SKM-1 (cell line): Measurements from ENCODE around the gene TSPYL6.

ENCODE experiments used
- DNase-seq: peaks from one replicate; lab custom pipeline; 2025; ENCODE audit not compliant: unreplicated experiment; lab: John Stamatoyannopoulos, UW

The TSPYL6 gene

DNA sequence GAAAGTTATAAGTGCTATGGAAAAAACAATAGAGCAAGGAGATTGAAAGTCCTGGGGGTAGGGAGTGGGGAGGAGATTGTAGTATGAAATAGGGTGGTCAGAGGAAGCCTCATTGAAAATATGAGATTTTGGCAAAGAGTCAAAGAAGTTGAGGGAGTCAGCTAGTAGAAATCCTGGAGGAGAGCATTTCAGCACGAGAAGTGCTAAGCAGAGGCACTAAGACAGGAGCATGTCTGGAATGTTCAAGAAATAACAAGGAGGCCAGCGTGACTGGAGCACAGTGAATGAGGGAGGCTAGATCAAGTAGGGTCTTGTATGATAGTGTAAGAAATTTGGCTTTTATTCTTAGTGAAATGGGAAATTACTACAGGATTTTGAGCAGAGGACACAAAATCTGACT lies 2.1 kb upstream of the TSPYL6 start:
- no peak for DNase-seq

DNA sequence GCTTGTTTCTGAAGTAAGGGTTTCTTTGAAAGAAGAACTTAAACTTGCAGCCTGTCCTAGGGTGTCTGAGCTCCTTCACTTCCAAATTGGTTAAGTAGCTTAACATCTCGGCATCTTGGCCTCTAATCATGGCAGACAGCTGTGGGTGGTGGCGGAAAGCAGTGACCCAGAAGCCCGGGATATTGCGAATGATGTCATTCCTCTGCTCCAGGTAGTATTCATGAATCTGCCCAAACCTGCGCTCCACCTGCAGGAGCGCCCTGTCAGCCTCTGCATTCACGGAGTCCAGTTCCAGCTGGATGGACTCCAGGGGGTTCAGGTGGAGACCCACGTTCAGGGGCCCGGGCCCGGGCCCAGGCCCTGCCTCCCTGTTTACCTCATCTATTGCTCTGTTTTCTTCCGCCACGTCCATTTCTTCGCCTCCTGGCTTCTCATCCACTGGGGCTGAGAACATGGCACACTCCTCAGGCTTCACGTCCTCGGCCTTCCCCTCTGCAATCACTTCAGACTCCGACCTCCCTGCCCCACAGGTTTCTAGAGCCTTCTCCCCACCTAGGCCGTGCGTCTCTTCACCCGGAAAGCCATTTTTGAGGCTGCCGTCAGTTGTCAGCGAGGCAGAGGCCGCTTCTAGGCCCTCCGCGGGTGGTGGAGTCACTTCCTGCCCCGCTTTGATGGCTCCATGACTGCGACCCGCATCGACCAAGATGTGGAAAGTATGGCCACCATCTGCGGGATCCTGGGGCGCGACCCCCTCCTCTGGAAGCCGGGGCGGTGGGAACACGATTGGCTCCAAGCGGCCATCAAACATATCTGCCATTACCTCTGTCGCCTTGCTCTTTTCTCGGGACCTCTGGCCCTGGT lies 569 bp downstream of the TSPYL6 start:
- no peak for DNase-seq

DNA sequence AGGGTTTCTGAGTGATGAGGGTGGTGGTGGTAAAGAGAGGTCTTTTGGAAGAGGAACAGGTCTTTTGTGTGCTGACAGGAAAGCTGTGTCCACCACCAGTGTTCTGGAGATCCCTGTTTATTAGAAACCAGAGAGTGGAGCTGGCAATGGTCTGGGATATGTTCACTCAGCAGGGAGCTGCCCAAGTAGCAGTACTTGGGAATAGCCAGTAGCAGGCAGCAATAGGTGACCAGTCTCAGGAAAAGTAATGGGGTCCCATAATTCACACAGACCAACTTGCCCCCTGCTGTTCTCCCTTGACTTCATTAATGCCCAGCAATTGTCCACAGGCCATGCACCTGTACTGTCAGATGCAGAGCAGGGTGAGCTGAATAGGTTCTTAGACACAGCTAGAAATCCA lies 1.8 kb downstream of the TSPYL6 start:
- no peak for DNase-seq

DNA sequence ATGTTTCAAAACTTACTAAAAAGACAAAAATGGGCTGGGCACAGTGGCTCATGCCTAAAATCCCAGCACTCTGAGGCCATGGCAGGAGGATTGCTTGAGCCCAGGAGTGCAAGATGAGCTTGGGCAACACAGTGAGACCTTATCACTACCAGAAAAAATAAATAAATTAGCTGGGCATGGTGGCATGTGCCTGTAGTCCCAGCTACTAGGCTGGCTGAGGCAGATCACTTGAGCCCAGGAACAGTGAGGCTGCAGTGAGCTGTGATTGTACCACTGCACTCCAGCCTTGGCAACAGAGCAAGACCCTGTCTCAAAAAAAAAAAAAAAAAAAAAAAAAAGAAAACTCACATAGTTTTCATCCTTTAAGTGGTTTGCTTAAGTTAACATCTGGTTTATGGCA lies 6.4 kb downstream of the TSPYL6 start:
- DNase-seq, result no peak

DNA sequence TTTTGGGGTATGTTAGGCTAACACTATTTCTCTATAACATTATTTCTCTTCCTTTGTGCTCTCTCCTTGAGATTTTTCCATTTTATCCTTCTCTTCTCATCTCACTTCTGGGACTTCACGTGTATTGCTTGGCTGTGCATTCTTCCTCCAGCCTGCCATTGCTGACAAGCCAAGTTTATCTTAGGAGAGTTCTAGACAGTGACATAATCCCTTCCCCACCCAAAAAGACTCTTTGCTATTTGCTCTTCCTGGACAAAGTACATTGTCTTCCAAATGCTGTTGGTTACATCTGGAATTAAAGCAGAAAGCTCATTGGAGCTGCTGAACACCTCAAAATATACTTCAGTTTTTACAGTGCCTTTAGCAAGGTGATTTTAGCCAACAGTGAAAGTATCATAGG lies 8.9 kb downstream of the TSPYL6 start:
- DNase-seq, result no peak

DNA sequence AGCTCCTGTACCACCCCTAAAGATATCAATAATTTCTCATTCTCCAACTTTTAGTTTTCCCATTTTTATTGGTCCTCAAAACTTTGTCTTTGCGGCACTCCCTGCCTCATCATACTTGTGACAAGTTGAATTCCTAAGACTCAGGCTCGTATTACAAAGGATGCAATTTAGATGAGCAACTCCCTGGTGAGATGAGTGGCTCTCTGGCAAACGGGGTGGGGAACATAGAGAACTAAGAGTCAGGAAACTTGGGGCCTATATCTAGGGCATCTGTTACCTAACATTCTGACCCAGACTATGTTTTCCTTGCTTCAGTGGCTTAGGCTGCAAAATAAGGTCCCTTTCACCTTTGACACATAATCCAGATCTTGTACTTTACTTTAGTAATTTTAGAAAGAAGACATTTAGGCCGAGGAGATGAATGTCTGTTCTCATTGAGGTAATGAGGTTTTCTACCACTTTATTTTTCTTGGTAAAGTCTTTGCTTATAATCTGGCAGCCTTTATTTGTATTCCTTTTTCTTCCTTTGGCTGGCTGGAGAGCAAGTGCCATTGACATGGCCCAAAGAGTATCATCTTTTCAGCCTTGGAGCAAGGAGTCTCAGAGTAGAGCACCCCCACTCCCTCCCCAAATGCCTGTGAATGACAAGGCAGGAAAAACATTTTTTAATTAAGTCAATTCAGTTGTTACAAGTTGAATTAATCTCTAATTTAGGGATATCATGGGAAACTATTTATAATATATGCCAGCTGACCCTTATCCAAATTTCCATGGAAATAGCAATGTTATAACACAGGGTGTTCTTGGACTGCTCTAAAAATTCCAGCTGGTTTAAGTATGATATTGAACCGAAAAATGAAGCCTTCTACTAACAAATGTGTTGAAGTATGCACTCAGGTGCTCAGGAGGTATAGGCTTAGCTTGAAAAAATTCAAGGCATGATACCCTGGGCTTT lies 15.2 kb downstream of the TSPYL6 start:
- no peak for DNase-seq

DNA sequence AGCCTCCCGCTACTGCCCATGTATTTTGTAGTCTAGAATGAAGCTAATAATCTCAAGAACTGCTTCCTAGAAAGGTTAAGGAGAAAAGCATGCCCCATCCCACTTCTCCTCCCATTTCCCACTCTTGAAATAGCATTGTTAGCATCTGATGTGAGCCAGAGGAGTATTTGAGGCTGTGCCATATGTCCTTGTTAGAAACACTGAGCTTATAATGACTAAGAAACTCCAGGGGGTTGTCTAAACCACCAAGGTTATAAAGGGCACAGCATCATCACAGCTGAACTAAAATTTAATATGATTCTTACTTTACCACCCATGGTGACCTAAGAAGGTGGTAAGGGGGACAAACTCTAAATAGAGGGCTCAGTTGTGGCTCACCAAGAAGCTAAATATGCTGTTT lies 16.6 kb downstream of the TSPYL6 start:
- DNase-seq, result no peak

DNA sequence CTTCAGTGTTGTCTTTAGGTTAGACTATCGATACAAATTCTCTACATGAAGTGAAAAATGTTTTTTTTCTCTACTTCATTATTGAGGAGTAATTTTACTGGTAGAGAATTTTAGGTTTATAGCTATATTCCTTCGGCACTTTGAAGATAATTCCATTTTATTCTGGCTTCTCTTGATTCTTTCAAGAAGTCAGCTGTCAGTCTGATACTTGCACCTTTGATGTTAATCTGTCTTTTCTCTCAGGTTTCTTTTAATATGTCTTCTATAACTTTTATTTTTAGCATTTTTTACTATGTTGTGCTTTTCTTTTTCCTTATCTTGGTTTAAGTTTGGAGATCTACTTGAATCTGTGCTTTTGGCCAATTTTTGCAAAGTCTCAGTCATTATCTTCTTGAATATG lies 18.6 kb downstream of the TSPYL6 start:
- DNase-seq, result no peak

DNA sequence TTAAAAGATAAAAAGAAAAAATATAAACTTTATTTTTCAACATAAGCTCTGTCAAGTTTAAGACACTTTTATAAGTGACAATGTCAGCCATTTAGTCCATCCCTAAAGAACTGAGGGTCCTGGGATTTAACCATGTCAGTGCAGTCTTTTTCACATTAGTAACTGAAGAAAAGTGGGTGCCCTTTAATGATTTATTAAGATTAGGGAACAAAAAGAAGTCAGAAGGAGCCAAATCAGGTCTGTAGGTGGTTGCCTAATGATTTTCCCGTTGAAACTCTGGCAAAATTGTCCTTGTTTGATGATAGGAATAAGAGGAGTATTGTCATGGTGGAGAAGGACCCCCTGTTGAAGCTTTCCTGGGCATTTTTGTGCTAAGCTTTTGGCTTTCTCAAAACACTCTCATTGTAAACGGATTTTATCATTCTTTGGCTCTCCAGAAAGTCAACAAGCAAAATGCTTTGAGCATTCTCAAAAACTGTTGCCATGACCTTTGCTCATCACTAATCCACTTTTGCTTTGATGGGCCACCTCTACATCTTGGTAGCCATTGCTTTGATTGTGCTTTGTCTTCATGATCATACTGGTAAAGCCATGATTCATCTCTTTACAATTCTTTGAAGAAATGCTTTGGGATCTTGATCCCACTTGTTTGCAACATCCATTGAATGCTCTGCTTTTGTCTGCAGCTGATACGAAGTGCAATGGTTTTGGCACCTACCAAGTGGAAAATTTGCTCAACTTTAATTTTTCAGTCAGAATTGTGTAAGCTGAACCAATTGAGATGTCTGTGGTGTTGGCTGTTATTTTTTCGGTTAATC lies 22.0 kb downstream of the TSPYL6 start:
- no peak for DNase-seq

DNA sequence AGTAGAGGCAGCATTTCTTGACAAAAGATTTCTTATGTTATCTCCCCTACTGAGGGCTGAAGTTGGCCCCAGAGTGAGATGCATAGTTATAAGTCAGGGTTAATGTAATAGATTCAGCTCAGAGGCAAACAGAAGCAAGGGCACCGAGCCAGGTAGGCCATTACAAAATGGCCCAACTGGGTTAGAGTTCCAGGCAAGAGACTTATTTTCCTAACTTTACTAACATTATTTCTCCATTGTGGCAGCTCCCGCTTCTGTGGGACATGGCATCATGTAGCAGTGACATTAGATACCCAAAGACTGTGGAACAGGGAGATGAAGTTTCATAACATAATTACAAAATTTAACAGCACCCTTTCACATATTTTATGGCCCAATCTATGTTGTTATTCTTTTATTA lies 27.1 kb downstream of the TSPYL6 start:
- no peak for DNase-seq

DNA sequence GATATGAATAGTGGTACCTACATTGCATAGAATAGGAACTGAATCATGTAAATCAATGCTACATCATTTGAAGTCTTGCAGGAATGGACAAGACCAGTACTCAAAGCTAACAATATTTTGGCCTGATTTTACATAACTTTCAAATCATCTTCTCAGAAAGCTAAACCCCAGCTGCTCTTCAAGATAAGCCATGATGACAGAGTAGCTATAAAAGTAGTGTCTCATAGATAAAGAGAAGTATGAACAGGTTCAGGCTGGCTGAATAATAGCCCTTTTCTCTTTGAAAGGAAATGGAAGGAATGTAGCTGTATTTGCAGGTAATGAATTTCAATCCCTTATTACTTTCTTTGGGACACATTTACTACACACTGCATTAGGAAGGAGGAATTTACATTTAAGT lies 28.2 kb downstream of the TSPYL6 start:
- no peak for DNase-seq

DNA sequence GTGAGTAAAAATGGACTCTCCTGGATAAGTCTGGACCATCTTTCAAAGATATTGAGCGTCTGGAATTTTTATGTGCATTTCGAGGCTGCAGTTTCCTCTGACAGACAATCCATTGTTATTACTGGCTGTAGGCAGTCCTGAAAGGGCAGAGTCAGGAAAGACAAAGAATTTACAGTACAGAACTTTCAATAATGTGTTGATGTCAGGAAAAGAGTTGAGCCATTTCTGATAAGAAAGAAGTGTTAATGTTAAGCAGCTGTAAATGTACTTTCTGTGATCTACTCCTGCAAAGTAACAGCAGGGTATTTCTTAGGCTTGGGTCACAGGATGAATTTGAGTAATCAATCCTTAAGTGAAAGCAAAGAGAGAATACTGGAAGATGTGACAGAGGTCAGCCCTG lies 29.8 kb downstream of the TSPYL6 start:
- no peak for DNase-seq

DNA sequence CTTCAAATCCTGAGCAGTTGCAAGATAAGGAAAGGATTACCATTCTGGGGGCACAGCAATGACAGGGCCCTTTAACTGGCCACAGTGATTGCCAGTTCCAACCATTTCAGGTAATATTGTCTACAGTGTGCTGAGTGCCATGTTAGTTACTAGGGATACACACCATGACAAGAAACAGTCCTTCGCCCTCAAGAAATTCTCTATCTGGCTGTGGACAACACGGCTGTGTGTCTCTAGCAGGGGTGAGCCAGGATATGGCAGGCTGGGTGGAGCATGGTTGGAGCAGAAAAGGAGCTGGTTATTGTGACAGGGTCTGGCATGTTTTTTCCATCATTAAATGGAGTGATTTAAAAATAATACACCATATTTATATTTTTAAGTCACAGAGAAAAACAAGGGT lies 31.0 kb downstream of the TSPYL6 start:
- no peak for DNase-seq

DNA sequence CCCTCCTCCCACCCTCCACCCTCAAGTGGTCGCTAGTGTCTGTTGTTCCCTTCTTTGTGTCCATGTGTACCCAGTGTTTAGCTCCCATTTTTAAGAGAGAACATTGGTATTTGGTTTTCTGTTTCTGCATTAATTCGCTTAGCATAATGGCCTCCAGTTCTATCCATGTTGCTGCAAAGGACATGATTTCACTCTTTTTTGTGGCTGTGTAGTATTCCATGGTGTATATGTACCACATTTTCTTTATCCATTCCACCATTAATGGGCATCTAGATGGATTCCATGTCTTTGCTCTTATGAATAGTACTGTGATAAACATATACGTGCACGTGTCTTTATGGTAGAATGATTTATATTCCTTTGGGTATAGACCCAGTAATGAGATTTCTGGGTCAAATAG lies 42.9 kb downstream of the TSPYL6 start:
- DNase-seq, result no peak

DNA sequence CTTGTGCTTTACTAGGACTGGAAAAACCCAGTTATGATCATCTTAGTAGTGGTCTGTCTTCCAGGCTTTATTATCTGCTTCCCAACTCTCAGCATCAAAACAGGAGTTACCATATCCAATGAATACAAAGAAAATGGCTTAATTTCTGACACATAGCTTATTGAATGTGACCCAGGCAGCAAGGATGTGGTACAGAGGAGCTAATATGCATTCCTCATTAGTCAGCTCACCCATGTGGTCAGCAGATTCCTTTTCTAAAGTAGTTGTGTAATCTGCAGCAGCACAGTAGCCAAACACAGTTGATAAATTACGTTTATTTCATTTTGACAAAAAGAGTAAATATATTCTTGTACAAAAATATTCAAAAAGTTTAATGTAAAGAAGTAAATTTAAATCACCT lies 43.6 kb downstream of the TSPYL6 start:
- no peak for DNase-seq

DNA sequence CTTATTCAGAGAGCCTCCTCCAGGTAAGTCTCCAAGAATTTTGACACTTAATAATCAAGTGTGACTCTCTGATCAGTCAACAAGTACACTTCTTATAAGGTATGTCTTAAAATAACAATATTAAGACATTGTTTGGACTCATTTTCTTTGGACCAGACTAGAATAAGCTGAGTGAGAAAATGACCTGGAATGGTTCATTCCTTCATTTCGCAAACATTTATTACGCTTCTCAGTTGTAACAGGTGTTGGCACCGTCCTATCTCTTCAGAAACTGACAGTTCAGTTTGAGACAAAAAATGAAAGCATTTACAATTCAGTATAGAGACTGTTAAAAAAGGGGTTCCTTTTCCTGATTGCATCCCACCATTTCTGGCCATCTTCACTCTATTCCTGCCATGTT lies 46.6 kb downstream of the TSPYL6 start:
- no peak for DNase-seq

DNA sequence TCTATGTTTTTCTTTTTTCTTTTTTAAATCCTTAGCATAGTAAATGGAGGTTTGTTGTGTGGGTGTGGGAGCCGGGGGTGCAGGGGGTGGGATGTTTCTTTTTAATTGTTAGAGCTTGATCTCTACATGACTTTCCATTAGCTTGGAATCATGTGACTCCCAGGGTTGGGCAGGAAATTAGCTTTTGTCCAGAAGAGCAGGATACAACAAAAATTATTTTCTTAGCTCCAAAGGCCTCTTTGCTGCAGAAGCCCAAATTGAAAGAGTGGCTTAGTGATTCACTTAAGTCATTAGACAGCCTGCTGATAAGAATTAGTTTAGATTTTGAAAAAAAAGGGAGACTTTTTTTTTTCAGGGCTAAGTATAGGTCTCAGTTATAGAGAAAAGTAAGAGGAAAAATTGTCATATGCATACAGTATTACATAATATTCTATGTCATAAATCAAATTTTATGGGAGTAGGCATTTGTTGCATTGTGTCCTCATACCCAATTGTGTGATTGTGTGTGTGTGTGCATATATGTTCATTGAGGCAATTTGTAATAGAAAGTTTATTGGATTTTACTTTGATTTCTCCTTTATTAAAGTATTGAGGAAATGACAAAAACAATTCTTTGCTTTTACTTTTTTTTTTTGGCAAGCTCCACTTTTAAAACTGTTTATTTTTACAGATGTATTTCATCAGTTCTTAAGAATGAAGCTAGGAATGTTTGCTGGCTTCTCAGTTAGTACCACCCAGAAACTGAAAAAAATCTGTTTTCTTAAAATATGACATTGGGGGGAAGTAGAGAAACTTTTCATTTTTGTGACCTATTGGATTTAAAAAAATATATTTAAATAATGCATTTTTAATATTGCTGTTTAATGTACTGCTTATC lies 47.4 kb downstream of the TSPYL6 start:
- DNase-seq, result no peak

DNA sequence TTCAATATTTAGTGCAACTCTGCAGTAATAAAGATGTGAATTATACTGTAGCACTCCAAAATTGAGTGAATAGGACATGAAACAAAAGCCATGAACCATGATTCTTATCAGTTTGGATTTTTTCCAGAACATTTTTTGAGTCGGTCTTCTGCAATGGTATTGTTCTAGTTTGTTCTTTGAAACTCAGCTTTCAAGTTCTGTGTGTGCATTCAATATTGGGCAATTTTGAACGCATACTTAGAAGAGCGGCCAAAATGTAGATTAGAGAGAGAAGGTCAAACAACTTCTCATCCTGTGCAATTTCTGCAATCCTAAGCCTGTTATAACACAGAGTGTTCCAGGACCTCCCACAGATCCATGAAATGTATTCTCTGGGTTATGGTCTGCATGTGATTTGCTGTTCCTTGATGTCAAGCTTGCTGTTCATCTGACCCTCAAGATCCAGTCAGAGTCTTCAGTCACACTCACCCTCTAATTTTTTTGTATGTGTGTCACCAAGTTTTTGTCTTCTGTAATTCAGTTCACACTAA lies 48.3 kb downstream of the TSPYL6 start:
- no peak for DNase-seq

DNA sequence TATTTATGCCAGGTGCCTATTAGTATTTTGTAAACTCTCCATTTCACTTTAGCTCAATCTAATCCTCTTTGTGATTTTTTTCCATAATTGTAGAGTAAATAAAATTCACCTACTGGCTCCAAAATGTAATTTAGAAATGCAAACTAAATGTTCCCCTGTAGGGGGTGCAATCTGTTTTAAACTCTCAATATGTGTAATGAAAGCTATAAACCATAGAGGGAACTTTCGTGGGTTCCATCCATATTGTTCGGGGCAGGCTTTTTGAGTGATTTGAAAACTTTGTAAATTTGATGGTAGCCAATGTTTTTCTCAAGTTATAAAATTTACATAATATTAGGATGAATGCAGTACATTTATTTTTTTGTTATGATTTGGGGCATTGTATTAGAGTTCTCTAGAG lies 49.4 kb downstream of the TSPYL6 start:
- DNase-seq, result no peak

DNA sequence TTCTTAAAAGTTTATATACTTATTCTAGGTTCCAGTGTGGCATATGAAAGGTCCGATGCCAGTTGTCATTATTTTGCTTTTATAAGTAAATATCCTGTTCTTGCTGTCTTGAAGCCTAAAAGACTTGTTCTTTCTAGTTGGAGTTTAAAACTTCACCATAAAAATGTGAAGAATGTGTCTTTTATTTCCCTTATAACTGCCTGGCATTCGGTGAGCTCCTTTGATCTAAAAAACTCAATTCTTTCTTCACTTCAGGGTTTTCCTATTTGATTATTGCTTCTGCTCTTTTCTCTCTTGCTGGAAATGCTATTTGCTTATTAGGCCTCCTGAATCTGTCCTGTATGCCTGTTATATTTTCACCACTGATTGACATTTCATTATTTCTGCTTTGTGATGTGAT lies 51.6 kb downstream of the TSPYL6 start:
- DNase-seq, result no peak
